HepG2 (cell line): ENCODE data around the gene MAPK6. TPM values are rescaled to one million over a fixed set of nuclear protein-coding genes. Genes with fewer than 3 reads are reported as not detected.

Experiments used
- ATAC-seq: fragments of 200-7000 bp; cut with Tn5 transposase; 3 replicates; pipeline ENCODE4 v1.9.1; 2020; ENCODE audit warnings: mild to moderate bottlenecking, moderate library complexity
- BruUV-seq: library from RNA; stranded (reverse); fragments of 400-500 nt; replicated peaks from 2 replicates; lab custom pipeline; 2021; lab: Mats Ljungman, UMichigan
- CTCF ChIA-PET: fragments of 300-600 bp; formaldehyde crosslinking; extraction: SDS; loops from one replicate; lab custom pipeline; 2021; ENCODE audit warnings: low total read pairs, inconsistent platforms, low intra/inter-chr PET ratio; lab: Yijun Ruan, JAX
- POLR2A ChIA-PET: fragments of 350-600 bp; sonication (Branson Sonifier 250); formaldehyde crosslinking; loops from one replicate; lab custom pipeline; 2020; ENCODE audit warnings: antibody characterized with exemption, inconsistent platforms; lab: Yijun Ruan, JAX
- DNase-seq: peaks from one replicate; pipeline ENCODE4 v3.0.0-alpha.2; 2015; ENCODE audit warnings: low spot score
- FAIRE-seq: peaks from 3 replicates; lab custom pipeline; 2011; peaks lifted over from hg19 to GRCh38; lab: Jason Lieb, UNC
- H2AFZ ChIP-seq: one replicate; pipeline ENCODE4 v1.6.1; 2011; ENCODE audit warnings: low read length, inconsistent platforms
- H3K27ac ChIP-seq: fragments of 300-600 bp; 3 replicates; pipeline ENCODE4 v1.8.0; 2011; ENCODE audit warnings: mixed run types, mild to moderate bottlenecking, mixed read lengths, low read length, inconsistent platforms; ENCODE audit not compliant: insufficient read depth; ENCODE audit errors: extremely low read length
- H3K27me3 ChIP-seq, 2 experiments: fragments of 200-600 bp in 1 of 2; 2 replicates in 1 of 2; 3 replicates in 1 of 2; pipeline versions ENCODE4 v1.6.0 to v1.8.0; 2011; ENCODE audit warnings: low read length in 2 of 2, mild to moderate bottlenecking in 2 of 2, moderate library complexity in 2 of 2, inconsistent platforms in 1 of 2; ENCODE audit not compliant: insufficient read depth in 2 of 2, control insufficient read depth in 1 of 2
- H3K36me3 ChIP-seq, 2 experiments: fragments of 200-600 bp in 1 of 2; replicated peaks in 1 of 2; 2 replicates in 1 of 2; 3 replicates in 1 of 2; pipeline versions ENCODE4 v1.5.1 to v1.8.0; 2011; ENCODE audit warnings: low read length in 2 of 2, inconsistent platforms in 1 of 2; ENCODE audit not compliant: insufficient read depth in 2 of 2, control insufficient read depth in 1 of 2
- H3K4me1 ChIP-seq: 2 replicates; pipeline ENCODE4 v1.5.1; 2012; ENCODE audit warnings: low read length, inconsistent platforms; ENCODE audit not compliant: insufficient read depth
- H3K4me2 ChIP-seq: 2 replicates; pipeline ENCODE4 v1.6.0; 2011; ENCODE audit warnings: low read depth, low read length, inconsistent platforms
- H3K4me3 ChIP-seq, 3 experiments: fragments of 200-600 bp in 1 of 3; sonication (generic), shearing (Covaris generic) in 1 of 3; replicated peaks in 1 of 3; 2 replicates each; pipeline ENCODE4 v1.5.1; 2011 to 2016; ENCODE audit warnings: low read length in 3 of 3, inconsistent platforms in 2 of 3, low read depth in 2 of 3, mild to moderate bottlenecking in 2 of 3, control low read depth in 1 of 3, mixed read lengths in 1 of 3; ENCODE audit not compliant: insufficient read depth in 1 of 3
- H3K79me2 ChIP-seq: one replicate; pipeline ENCODE4 v1.6.1; 2011; ENCODE audit warnings: low read length, inconsistent platforms; ENCODE audit not compliant: insufficient read depth
- H3K9ac ChIP-seq: 2 replicates; pipeline ENCODE4 v1.6.0; 2011; ENCODE audit warnings: mild to moderate bottlenecking, low read depth, low read length, inconsistent platforms; ENCODE audit not compliant: insufficient read depth
- H3K9me3 ChIP-seq: 2 replicates; pipeline ENCODE4 v1.5.1; 2012; ENCODE audit warnings: mild to moderate bottlenecking, low read length
- H4K20me1 ChIP-seq: 2 replicates; pipeline ENCODE4 v1.6.0; 2011; ENCODE audit warnings: inconsistent platforms, mild to moderate bottlenecking, low read length, moderate library complexity; ENCODE audit not compliant: insufficient read depth
- FOSL2 ChIP-seq: sonication (generic); formaldehyde crosslinking; IDR thresholded peaks from 2 replicates; pipeline ENCODE4 v1.4.0; 2020; ENCODE audit warnings: missing genetic modification reagents
- GFI1 ChIP-seq: sonication (generic); formaldehyde crosslinking; IDR thresholded peaks from 2 replicates; pipeline ENCODE4 v1.5.0; 2020; ENCODE audit warnings: missing genetic modification reagents, mild to moderate bottlenecking, borderline replicate concordance
- NFATC3 ChIP-seq: sonication (generic); formaldehyde crosslinking; IDR thresholded peaks from 2 replicates; pipeline ENCODE4 v1.5.1; 2020; ENCODE audit warnings: mild to moderate bottlenecking, missing genetic modification reagents
- PLRG1 ChIP-seq: fragments of 450-650 bp; conservative IDR thresholded peaks from 2 replicates; pipeline ENCODE4 v1.6.1; 2016
- STAT5B ChIP-seq: sonication (generic); formaldehyde crosslinking; IDR thresholded peaks from 2 replicates; pipeline ENCODE4 v1.4.0; 2020; ENCODE audit warnings: missing genetic modification reagents
- ZBTB38 ChIP-seq: sonication (generic); formaldehyde crosslinking; IDR thresholded peaks from 2 replicates; pipeline ENCODE4 v1.5.1; 2020; ENCODE audit warnings: mild to moderate bottlenecking, missing genetic modification reagents
- ZC3H4 ChIP-seq: sonication (generic); formaldehyde crosslinking; IDR thresholded peaks from 2 replicates; pipeline ENCODE4 v1.4.0; 2020; ENCODE audit warnings: missing genetic modification reagents, borderline replicate concordance
- ZNF34 ChIP-seq: sonication (generic); formaldehyde crosslinking; IDR thresholded peaks from 2 replicates; pipeline ENCODE4 v1.4.0; 2020; ENCODE audit warnings: mild to moderate bottlenecking, missing genetic modification reagents, borderline replicate concordance
- ZNF382 ChIP-seq: sonication (generic); formaldehyde crosslinking; IDR thresholded peaks from 2 replicates; pipeline ENCODE4 v1.5.0; 2020; ENCODE audit warnings: missing genetic modification reagents, mild to moderate bottlenecking, borderline replicate concordance
- ZNF44 ChIP-seq: sonication (generic); formaldehyde crosslinking; IDR thresholded peaks from 2 replicates; pipeline ENCODE4 v1.5.1; 2020; ENCODE audit warnings: mild to moderate bottlenecking, missing genetic modification reagents
- ZNF569 ChIP-seq: sonication (generic); formaldehyde crosslinking; IDR thresholded peaks from 2 replicates; pipeline ENCODE4 v1.5.0; 2020; ENCODE audit warnings: mild to moderate bottlenecking, missing genetic modification reagents, moderate library complexity, borderline replicate concordance
- ZNF615 ChIP-seq: sonication (generic); formaldehyde crosslinking; IDR thresholded peaks from 2 replicates; pipeline ENCODE4 v1.5.0; 2020; ENCODE audit warnings: mild to moderate bottlenecking, missing genetic modification reagents, borderline replicate concordance
- ZNF891 ChIP-seq: sonication (generic); formaldehyde crosslinking; IDR thresholded peaks from 2 replicates; pipeline ENCODE4 v1.5.0; 2020; ENCODE audit warnings: mild to moderate bottlenecking, missing genetic modification reagents
- WGBS: methylation state at CpG from one replicate; pipeline ENCODE4 v1.1.6; 2017; ENCODE audit warnings: low lambda C conversion rate; 5-methylcytosine and 5-hydroxymethylcytosine counted together
- in situ Hi-C: cut with HindIII; loops from 2 replicates; pipeline ENCODE4 v1.10.0; 2017; ENCODE audit warnings: low pct_unique_long_range_greater_than_20kb; ENCODE audit not compliant: extremely low pct_ligation_motif_present
- intact Hi-C: fragments of 100-400 bp; cut with micrococcal nuclease; formaldehyde crosslinking; loops from one replicate; pipeline ENCODE4 v1.10.0; 2022; ENCODE audit not compliant: unreplicated experiment
- polyA plus RNA-seq, 8 experiments: library from polyadenylated mRNA; depleted of rRNA in 3 of 8; stranded (reverse) in 7 of 8; unstranded in 1 of 8; fragments of >200 nt; fragmentation: Illumina TruSeq in 4 of 8; extraction: Trizol in 4 of 8; gene quantifications; 2 replicates each; pipeline versions ENCODE4 v1.2.1 to v1.2.3, GENCODE V29; 2011 to 2016; ENCODE audit warnings: low read depth in 4 of 8, missing spikeins in 1 of 8, mixed read lengths in 1 of 8; ENCODE audit not compliant: insufficient read depth in 1 of 8
- total RNA-seq, 5 experiments: library from RNA; depleted of rRNA; stranded (reverse); fragments of >200 nt; fragmentation: Illumina TruSeq; extraction: Trizol; gene quantifications; 2 replicates each; pipeline ENCODE4 v1.2.3, GENCODE V29; 2016; ENCODE audit warnings: low read depth in 1 of 5
- TF ChIP-seq, protein P1 (sequence below): sonication (generic); formaldehyde crosslinking; IDR thresholded peaks from 2 replicates; pipeline ENCODE4 v1.9.0; 2021; ENCODE audit warnings: missing genetic modification reagents, borderline replicate concordance

The MAPK6 gene
- total and polyA plus RNA-seq, 2 of the 13 experiments (the other 11 are each of a cell fraction or from before 2014, with no cell fraction given), result 89.5 to 99.7 TPM

DNA sequence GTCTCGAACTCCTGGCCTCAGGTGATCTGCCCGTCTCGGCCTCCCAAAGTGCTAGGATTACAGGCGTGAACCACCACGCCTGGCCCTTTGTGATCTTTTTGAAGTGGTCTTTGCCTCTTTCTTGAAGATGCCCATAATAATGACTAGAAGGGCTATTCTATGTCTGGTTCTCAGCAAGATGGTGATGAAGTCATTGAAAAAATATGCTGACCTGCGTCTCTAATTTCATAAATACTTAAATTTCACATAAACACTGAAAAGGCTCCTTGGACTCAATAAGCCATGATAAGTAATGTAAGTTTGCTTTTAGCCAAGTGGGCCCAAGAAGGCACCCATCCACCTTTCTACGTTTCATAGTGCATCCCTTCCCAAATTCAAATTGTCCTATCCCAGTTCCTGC lies 775 bp upstream of the MAPK6 start:
- H3K4me1 ChIP-seq, result peaks cover 32% of the 10 kb centered on the region
- no peaks in the 10 kb centered on the region for H3K36me3 ChIP-seq
- peak overlapping the region; percentile 62 to 77 (median 66) for H3K4me3 ChIP-seq
- BruUV-seq, result no TSS peak
- WGBS, result 98% methylated on average over 7 of the region's 7 CpGs
- no peak for FAIRE-seq
- H3K9me3 ChIP-seq, result no peaks in the 10 kb centered on the region
- peak overlapping the region; percentile 90 for H3K9ac ChIP-seq
- H3K79me2 ChIP-seq, result peaks cover 43% of the 10 kb centered on the region
- ChIA-PET CTCF (no interaction called here), POLR2A (interaction anchor here (0.9 to 1.8 kb wide), 5 partner anchors 8 to 59 kb away, joined by 3 to 10 read pairs (median 4); partner anchors contain the start of gene LEO1)
- TF ChIP-seq ZBTB38 (CRISPR knock-in tag) (no peak), GFI1 (CRISPR knock-in tag) (0 out of 2 replicates have a peak, but pooled peaks have one; percentile 55)
- no peak for ATAC-seq
- H4K20me1 ChIP-seq, result peaks cover 11% of the 10 kb centered on the region; the same call in 1 of the 2 replicates
- no peaks in the 10 kb centered on the region; a peak in 1 of 5 replicates for H3K27me3 ChIP-seq
- H3K4me2 ChIP-seq, result peak overlapping the region; percentile 100
- intact Hi-C loops (no loop called here), in situ Hi-C loops (no loop called here)
- H2AFZ ChIP-seq, result no peak overlapping the region
- no peak for DNase-seq
- peak overlapping the region; percentile 93 for H3K27ac ChIP-seq

DNA sequence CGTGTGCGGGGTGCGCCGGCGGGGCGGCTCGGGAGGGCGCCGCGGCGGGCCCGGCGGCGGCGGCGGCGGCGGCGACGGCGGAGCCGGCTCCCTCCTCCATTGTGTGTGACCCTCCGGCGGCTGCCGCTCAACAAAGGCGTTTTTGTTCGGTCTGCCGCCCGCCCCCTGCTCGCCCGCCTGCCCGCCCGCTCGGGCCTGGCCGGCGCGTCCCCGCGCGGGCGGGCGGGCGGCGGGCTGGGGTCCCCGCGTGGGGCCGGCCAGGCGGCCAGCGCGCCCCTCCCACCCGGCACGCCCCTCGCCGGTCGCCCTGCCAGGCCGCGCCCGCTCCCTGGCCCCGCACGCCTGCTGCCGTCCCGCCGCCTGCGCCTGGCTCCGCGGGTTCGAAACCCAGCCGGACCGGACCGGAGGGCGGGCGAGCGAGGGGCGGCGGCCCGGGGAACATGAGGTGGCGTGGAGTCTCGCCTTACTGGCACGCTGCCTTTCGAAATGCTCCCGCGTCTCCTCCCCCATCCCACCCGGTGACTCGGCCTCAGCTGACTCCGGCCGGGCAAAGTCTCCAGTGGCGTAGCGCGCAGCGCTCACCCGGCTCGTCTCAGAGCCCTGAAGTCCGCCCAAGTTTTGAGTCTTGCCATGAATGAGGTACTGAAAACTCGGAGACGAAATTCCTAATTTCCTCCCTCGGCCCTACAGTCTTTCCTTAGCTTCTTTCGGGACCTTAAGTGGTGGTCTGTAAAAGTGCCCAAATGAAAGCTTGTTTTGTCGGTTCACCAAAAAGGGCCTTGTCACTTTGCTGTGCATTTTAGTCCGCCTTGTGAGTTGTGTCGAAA lies 588 bp downstream of the MAPK6 start:
- Histone ChIP-seq H3K27me3 (no peaks in the 10 kb centered on the region; a peak in 1 of 5 replicates), H3K9ac (peak overlapping the region; percentile 99), H2AFZ (no peak overlapping the region), H3K4me2 (peak overlapping the region; percentile 100), H3K27ac (peak overlapping the region; percentile 99), H3K4me1 (peaks cover 46% of the 10 kb centered on the region), H3K79me2 (peaks cover 55% of the 10 kb centered on the region), H3K9me3 (no peaks in the 10 kb centered on the region), H4K20me1 (peaks cover 24% of the 10 kb centered on the region), H3K4me3 (peak overlapping the region; percentile 62 to 99 (median 77)), H3K36me3 (no peaks in the 10 kb centered on the region; a peak in 2 of 5 replicates)
- DNase-seq (peak; percentile 75), FAIRE-seq (no peak), ATAC-seq (peak; percentile 87)
- no TSS peak for BruUV-seq
- intact Hi-C loops, result loop anchor here (2.0 kb wide), 2 partner anchors 37 to 59 kb away; no protein-coding TSS in a partner anchor
- WGBS, result 1% methylated on average over 15 of the region's 100 CpGs
- ChIA-PET CTCF (no interaction called here), POLR2A (interaction anchor here (0.7 to 2.9 kb wide), 15 partner anchors 10 to 712 kb away, joined by 3 to 36 read pairs (median 4); partner anchors contain the start of gene LEO1)
- in situ Hi-C loops, result no loop called here
- TF ChIP-seq ZNF615 (CRISPR knock-in tag) (no peak), ZNF569 (CRISPR knock-in tag) (no peak), ZNF34 (CRISPR knock-in tag) (no peak; the same call in 1 of the 2 replicates), ZNF44 (CRISPR knock-in tag) (no peak), PLRG1 (no peak), ZC3H4 (no peak), FOSL2 (CRISPR knock-in tag) (peak; percentile 82), STAT5B (CRISPR knock-in tag) (0 out of 2 replicates have a peak, but pooled peaks have one; percentile 45), ZNF382 (CRISPR knock-in tag) (no peak), NFATC3 (CRISPR knock-in tag) (no peak), ZNF891 (CRISPR knock-in tag) (peak; percentile 65; the same call in 1 of the 2 replicates)
- TF ChIP-seq, protein P1, sequence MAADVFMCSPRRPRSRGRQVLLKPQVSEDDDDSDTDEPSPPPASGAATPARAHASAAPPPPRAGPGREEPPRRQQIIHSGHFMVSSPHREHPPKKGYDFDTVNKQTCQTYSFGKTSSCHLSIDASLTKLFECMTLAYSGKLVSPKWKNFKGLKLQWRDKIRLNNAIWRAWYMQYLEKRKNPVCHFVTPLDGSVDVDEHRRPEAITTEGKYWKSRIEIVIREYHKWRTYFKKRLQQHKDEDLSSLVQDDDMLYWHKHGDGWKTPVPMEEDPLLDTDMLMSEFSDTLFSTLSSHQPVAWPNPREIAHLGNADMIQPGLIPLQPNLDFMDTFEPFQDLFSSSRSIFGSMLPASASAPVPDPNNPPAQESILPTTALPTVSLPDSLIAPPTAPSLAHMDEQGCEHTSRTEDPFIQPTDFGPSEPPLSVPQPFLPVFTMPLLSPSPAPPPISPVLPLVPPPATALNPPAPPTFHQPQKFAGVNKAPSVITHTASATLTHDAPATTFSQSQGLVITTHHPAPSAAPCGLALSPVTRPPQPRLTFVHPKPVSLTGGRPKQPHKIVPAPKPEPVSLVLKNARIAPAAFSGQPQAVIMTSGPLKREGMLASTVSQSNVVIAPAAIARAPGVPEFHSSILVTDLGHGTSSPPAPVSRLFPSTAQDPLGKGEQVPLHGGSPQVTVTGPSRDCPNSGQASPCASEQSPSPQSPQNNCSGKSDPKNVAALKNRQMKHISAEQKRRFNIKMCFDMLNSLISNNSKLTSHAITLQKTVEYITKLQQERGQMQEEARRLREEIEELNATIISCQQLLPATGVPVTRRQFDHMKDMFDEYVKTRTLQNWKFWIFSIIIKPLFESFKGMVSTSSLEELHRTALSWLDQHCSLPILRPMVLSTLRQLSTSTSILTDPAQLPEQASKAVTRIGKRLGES (CRISPR knock-in tag), result no peak
